Hepatocyte (in vitro differentiated cells): ENCODE data around the gene PIGU. TPM values are rescaled to one million over a fixed set of nuclear protein-coding genes. Genes with fewer than 3 reads are reported as not detected.

Experiments
- DNase-seq: peaks from one replicate; pipeline ENCODE4 v3.0.0-alpha.2; 2016; ENCODE audit warnings: low spot score
- H2AFZ ChIP-seq: fragments of 200-600 bp; sonication (generic); 2 replicates; pipeline ENCODE4 v1.6.0; 2016; ENCODE audit warnings: antibody characterized with exemption, mild to moderate bottlenecking
- H3K27ac ChIP-seq: fragments of 200-600 bp; sonication (generic); 2 replicates; pipeline ENCODE4 v1.5.1; 2016; ENCODE audit warnings: mild to moderate bottlenecking
- H3K27me3 ChIP-seq: fragments of 200-600 bp; sonication (generic); 2 replicates; pipeline ENCODE4 v1.6.1; 2016
- H3K36me3 ChIP-seq: fragments of 200-600 bp; sonication (generic); replicated peaks from 2 replicates; pipeline ENCODE4 v1.5.1; 2016; ENCODE audit warnings: low read depth; ENCODE audit not compliant: insufficient read depth
- H3K4me1 ChIP-seq: fragments of 200-600 bp; sonication (generic); 2 replicates; pipeline ENCODE4 v1.5.1; 2016; ENCODE audit warnings: mild to moderate bottlenecking, moderate library complexity; ENCODE audit not compliant: insufficient read depth
- H3K4me2 ChIP-seq: fragments of 200-600 bp; sonication (generic); 2 replicates; pipeline ENCODE4 v1.6.0; 2016
- H3K4me3 ChIP-seq: fragments of 200-600 bp; sonication (generic); 2 replicates; pipeline ENCODE4 v1.5.1; 2016; ENCODE audit warnings: mild to moderate bottlenecking
- H3K79me2 ChIP-seq: fragments of 200-600 bp; sonication (generic); 2 replicates; pipeline ENCODE4 v1.6.0; 2017; ENCODE audit warnings: mild to moderate bottlenecking
- H3K9me2 ChIP-seq: fragments of 200-600 bp; sonication (generic); replicated peaks from 2 replicates; pipeline ENCODE4 v1.6.0; 2017; ENCODE audit warnings: mild to moderate bottlenecking; ENCODE audit not compliant: insufficient read depth
- H3K9me3 ChIP-seq: fragments of 200-600 bp; sonication (generic); 2 replicates; pipeline ENCODE4 v1.5.1; 2016; ENCODE audit warnings: low read depth, mild to moderate bottlenecking
- H4K20me1 ChIP-seq: fragments of 200-600 bp; sonication (generic); 2 replicates; pipeline ENCODE4 v1.6.0; 2016; ENCODE audit warnings: mild to moderate bottlenecking; ENCODE audit not compliant: insufficient read depth, poor library complexity, severe bottlenecking
- CTCF ChIP-seq: fragments of 200-600 bp; sonication (generic); IDR thresholded peaks from 2 replicates; pipeline ENCODE4 v1.5.1; 2016; ENCODE audit warnings: antibody characterized with exemption, mild to moderate bottlenecking; ENCODE audit not compliant: poor library complexity
- EZH2 ChIP-seq: fragments of 200-600 bp; sonication (generic); IDR thresholded peaks from 2 replicates; pipeline ENCODE4 v1.6.1; 2016; ENCODE audit warnings: antibody characterized with exemption, mild to moderate bottlenecking, borderline replicate concordance
- EZH2phosphoT487 ChIP-seq: fragments of 200-600 bp; sonication (generic); IDR thresholded peaks from one replicate; pipeline ENCODE4 v1.6.1; 2018; ENCODE audit warnings: antibody characterized with exemption, mild to moderate bottlenecking, low read depth, moderate library complexity; ENCODE audit not compliant: unreplicated experiment, severe bottlenecking
- WGBS: methylation state at CpG from one replicate; pipeline ENCODE4 v1.1.6; 2016; ENCODE audit warnings: low lambda C conversion rate; ENCODE audit errors: missing lambda C conversion rate; 5-methylcytosine and 5-hydroxymethylcytosine counted together
- polyA plus RNA-seq: library from polyadenylated mRNA; unstranded; fragments of >200 nt; fragmentation: Nextera tagmentation; extraction: Ambion mirVana; gene quantifications from 2 replicates; pipeline ENCODE4 v1.2.1, GENCODE V29; 2016
- total RNA-seq: library from RNA; depleted of rRNA; stranded (reverse); fragments of >200 nt; gene quantifications from 2 replicates; pipeline ENCODE4 v1.2.3, GENCODE V29; 2014

The PIGU gene
- total and polyA plus RNA-seq, 2 experiments from 2014 or later: 19.3 to 31.5 TPM

DNA sequence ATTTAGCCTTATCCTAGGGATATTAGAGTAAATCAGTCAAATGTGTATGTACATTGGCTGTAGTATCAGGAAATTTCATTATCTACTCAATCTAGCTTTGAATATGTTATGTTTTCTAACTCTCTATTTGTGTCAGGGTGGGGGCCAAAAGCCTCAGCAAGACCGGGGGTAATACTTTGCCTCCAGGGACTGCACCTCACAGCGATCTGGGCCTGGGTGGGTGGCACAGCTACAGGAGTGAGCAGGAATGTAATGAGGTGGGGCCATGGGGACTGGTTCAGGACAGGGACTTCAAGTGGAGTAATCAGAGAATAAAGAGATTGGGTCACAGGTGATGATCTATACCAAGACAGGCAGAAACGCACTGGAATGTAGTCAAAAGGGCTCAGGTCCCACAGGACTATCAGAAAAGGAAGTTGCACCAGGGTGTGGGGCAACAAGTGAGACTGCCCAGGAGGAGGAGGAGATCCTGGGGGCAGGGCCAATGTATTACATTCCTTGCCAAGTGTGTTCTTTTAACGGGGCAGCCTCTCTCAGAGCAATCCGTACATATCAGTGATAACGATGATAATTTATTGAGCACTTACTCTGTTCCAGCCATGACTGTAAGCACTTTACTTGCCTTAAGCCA, 54.0 kb downstream of the PIGU start:
- H3K27me3 ChIP-seq: no peaks in the 10 kb centered on the region
- TF ChIP-seq CTCF: no peak
- TF ChIP-seq EZH2phosphoT487: no peak
- no peak for TF ChIP-seq EZH2
- H3K4me1 ChIP-seq: peaks cover 6% of the 10 kb centered on the region
- DNase-seq: no peak
- H2AFZ ChIP-seq: no peak overlapping the region
- H3K4me2 ChIP-seq: no peak overlapping the region
- H3K79me2 ChIP-seq: no peaks in the 10 kb centered on the region
- no peaks in the 10 kb centered on the region for H3K36me3 ChIP-seq
- H3K27ac ChIP-seq: no peak overlapping the region
- no peak overlapping the region for H3K4me3 ChIP-seq
- H3K9me2 ChIP-seq: no peaks in the 10 kb centered on the region
- H3K9me3 ChIP-seq: no peaks in the 10 kb centered on the region
- no peaks in the 10 kb centered on the region for H4K20me1 ChIP-seq
- 87% methylated on average over 6 of the region's 6 CpGs for WGBS

DNA sequence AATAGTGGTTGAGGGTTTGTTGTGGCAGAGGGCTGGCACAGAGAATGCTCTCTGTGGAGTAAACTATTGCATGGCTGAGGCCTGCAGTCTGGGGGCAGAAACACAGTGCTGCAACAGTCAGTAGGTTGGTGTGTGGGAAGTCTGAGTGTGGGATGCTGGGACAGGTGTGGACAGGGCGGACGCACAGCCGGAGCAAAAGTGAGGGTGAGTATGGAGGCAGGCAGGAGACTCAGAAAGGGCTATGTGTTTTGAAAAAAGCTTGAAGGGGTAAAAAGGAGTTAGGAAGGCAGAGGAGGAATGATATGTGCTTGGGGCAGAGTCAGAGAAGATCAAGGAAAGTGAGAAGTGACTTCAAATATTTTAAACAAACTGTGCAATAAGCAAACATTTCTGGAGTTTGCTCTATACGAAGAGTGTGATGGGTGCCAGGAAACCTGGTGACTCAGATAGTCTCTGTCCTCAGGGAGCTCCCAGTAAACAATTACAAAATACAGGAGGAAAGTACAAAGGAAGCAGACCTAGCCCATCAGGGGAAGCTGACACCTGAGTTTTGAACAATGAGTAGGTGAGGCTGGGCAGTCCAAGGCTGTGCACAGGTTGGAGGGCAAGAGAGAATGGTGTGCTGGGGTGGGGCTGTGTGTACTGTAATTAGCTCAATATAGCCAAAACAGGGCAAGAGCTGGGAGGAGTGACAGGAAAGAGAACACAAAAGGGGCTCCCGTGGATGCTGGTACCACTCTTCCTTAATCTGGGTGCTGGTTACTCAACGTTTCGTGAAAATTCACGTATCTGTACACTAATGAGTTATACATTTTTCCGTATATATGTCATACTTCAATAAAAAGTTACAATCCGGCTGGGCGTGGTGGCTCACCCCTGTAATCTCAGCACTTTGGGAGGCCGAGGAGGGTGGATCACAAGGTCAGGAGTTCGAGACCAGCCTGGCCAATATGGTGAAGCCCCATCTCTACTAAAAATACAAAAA, 55.2 kb downstream of the PIGU start:
- H3K79me2 ChIP-seq: no peaks in the 10 kb centered on the region
- H3K9me2 ChIP-seq: no peaks in the 10 kb centered on the region
- H3K36me3 ChIP-seq: no peaks in the 10 kb centered on the region
- no peak for TF ChIP-seq CTCF
- TF ChIP-seq EZH2phosphoT487: no peak
- TF ChIP-seq EZH2: no peak
- H3K9me3 ChIP-seq: no peaks in the 10 kb centered on the region
- peak; percentile 31 for DNase-seq
- H3K4me1 ChIP-seq: peaks cover 6% of the 10 kb centered on the region
- peak overlapping the region; percentile 51 for H3K27ac ChIP-seq
- WGBS: 89% methylated on average over 13 of the region's 13 CpGs
- no peak overlapping the region for H3K4me3 ChIP-seq
- H3K27me3 ChIP-seq: no peaks in the 10 kb centered on the region
- H3K4me2 ChIP-seq: peak overlapping the region; percentile 12
- H2AFZ ChIP-seq: no peak overlapping the region
- H4K20me1 ChIP-seq: no peaks in the 10 kb centered on the region

GRCh38 chr20:34621036-34621343, 55.9 kb downstream of the PIGU start:
- Histone ChIP-seq H3K36me3 (no peaks in the 10 kb centered on the region), H3K9me2 (no peaks in the 10 kb centered on the region), H3K27me3 (no peaks in the 10 kb centered on the region), H3K27ac (peak overlapping the region; percentile 51), H3K4me1 (peaks cover 6% of the 10 kb centered on the region), H3K4me3 (no peak overlapping the region), H3K9me3 (no peaks in the 10 kb centered on the region), H3K79me2 (no peaks in the 10 kb centered on the region), H4K20me1 (no peaks in the 10 kb centered on the region), H3K4me2 (no peak overlapping the region), H2AFZ (no peak overlapping the region)
- TF ChIP-seq EZH2: no peak
- no peak for TF ChIP-seq CTCF
- no peak for TF ChIP-seq EZH2phosphoT487
- DNase-seq: no peak
